Right lobe of liver (tissue), 6 donors: ENCODE measurements around the gene ANP32E. TPM values are rescaled to one million over a fixed set of nuclear protein-coding genes. Genes with fewer than 3 reads are reported as not detected.

Experiments
- ATAC-seq, 4 donors: fragments of 200-7000 bp; cut with Tn5 transposase; one replicate each; pipeline ENCODE4 v1.9.1; 2020; ENCODE audit warnings: mild to moderate bottlenecking in 4 of 4, moderate library complexity in 4 of 4
- DNase-seq, 3 donors: peaks; one replicate each; pipeline ENCODE4 v3.0.0-alpha.2; 2020
- H3K27ac ChIP-seq, 3 donors: fragments of 200-600 bp; one replicate each; pipeline ENCODE4 v1.8.0; 2022
- H3K27me3 ChIP-seq, 2 donors: fragments of 200-600 bp; one replicate each; pipeline ENCODE4 v1.8.0; 2022
- H3K36me3 ChIP-seq, 4 donors: fragments of 200-600 bp; sonication (generic) in 1 of 4; one replicate each; pipeline versions ENCODE4 v1.5.1 to v1.8.0; 2017 to 2022; ENCODE audit warnings: control low read depth in 1 of 4
- H3K4me1 ChIP-seq, 4 donors: fragments of 200-600 bp; sonication (generic) in 1 of 4; one replicate each; pipeline versions ENCODE4 v1.5.1 to v1.8.0; 2017 to 2022; ENCODE audit warnings: control low read depth in 1 of 4
- H3K4me3 ChIP-seq, 3 donors: fragments of 200-600 bp; one replicate each; pipeline ENCODE4 v1.8.0; 2022
- H3K9me3 ChIP-seq, 4 donors: fragments of 200-600 bp; sonication (generic) in 1 of 4; one replicate each; pipeline versions ENCODE4 v1.5.1 to v1.8.0; 2017 to 2022; ENCODE audit warnings: control low read depth in 1 of 4
- POLR2A ChIP-seq: fragments of 450-650 bp; IDR thresholded peaks from one replicate; pipeline ENCODE4 v1.6.1; 2017; ENCODE audit warnings: antibody characterized with exemption, mild to moderate bottlenecking
- WGBS: methylation state at CpG from one replicate; pipeline ENCODE4 v1.1.6; 2018; ENCODE audit warnings: low coverage, low lambda C conversion rate; ENCODE audit not compliant: insufficient coverage; ENCODE audit errors: missing lambda C conversion rate; 5-methylcytosine and 5-hydroxymethylcytosine counted together
- intact Hi-C, 2 donors: fragments of 100-400 bp; cut with DNase I; formaldehyde crosslinking; loops; one replicate each; pipeline versions ENCODE4 v1.11.2 to v1.14.1; 2022
- total RNA-seq, 6 experiments: library from RNA; depleted of rRNA in 2 of 6; stranded (reverse); fragments of >200 nt in 2 of 6; fragmentation: NEBNext Ultra II Directional in 3 of 6; extraction: Animal tissue kit (Norgen Biotek cat#: 25700) in 3 of 6; gene quantifications; one replicate each; pipeline versions ENCODE4 v1.1.0 to v1.2.4, GENCODE V29; 2016 to 2023
- TF ChIP-seq, protein P1 (sequence below), 4 donors: fragments of 200-600 bp in 3 of 4; fragments of 450-650 bp in 1 of 4; IDR thresholded peaks; one replicate each; pipeline versions ENCODE4 v1.5.1 to v1.8.0; 2016 to 2022; ENCODE audit warnings: antibody characterized with exemption in 4 of 4, mild to moderate bottlenecking in 2 of 4
- donor health status: DM: no; HTN: yes; CAD: no.
- donor health status: DM: no; HTN: no; CAD: no.
- donor health status: DM: no; HTN: no; CAD: no.
- donor health status: DM: no; HTN: yes; CAD: no.
- donor health status: DM: no; HTN: yes; CAD: no.

The ANP32E gene
- total RNA-seq, 6 experiments from 2014 or later: 9.3 to 16.3 (median 11.0) TPM

DNA sequence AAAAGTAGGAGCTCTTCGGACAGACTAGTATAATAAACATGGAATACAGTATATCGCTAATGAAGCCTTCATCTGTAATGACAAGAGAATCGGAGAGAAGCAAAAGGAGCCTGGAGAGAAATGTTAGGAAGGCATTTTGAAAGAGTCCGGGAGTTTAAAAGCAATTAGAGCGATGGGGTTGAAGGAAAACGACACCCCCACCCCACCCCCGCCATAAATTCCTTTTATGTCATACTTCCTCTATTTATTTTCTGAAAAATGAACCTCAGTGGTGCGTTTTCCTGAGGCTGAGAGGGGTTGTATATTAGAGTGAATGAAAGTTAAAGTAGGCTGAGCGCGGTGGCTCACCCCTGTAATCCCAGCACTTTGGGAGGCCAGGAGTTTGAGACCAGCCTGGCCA, 33.5 kb upstream of the ANP32E start:
- WGBS: 26% methylated on average over 10 of the region's 10 CpGs
- no peaks in the 10 kb centered on the region for H3K9me3 ChIP-seq
- peaks cover 0 to 12% (median 4%) of the 10 kb centered on the region in 4 donors for H3K4me1 ChIP-seq
- H3K27me3 ChIP-seq: no peaks in the 10 kb centered on the region
- no peak for TF ChIP-seq POLR2A
- TF ChIP-seq, protein P1, sequence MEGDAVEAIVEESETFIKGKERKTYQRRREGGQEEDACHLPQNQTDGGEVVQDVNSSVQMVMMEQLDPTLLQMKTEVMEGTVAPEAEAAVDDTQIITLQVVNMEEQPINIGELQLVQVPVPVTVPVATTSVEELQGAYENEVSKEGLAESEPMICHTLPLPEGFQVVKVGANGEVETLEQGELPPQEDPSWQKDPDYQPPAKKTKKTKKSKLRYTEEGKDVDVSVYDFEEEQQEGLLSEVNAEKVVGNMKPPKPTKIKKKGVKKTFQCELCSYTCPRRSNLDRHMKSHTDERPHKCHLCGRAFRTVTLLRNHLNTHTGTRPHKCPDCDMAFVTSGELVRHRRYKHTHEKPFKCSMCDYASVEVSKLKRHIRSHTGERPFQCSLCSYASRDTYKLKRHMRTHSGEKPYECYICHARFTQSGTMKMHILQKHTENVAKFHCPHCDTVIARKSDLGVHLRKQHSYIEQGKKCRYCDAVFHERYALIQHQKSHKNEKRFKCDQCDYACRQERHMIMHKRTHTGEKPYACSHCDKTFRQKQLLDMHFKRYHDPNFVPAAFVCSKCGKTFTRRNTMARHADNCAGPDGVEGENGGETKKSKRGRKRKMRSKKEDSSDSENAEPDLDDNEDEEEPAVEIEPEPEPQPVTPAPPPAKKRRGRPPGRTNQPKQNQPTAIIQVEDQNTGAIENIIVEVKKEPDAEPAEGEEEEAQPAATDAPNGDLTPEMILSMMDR (IDR thresholded peaks at IDR 0.05): no peak
- peaks cover 0 to 28% (median 8%) of the 10 kb centered on the region in 4 donors for H3K36me3 ChIP-seq
- H3K27ac ChIP-seq: peak overlapping the region; percentile 90 to 95 (median 91)
- peak overlapping the region; percentile 80 to 87 (median 83) for H3K4me3 ChIP-seq
- no peak for DNase-seq
- intact Hi-C loops: no loop called here
- ATAC-seq: no peak

DNA sequence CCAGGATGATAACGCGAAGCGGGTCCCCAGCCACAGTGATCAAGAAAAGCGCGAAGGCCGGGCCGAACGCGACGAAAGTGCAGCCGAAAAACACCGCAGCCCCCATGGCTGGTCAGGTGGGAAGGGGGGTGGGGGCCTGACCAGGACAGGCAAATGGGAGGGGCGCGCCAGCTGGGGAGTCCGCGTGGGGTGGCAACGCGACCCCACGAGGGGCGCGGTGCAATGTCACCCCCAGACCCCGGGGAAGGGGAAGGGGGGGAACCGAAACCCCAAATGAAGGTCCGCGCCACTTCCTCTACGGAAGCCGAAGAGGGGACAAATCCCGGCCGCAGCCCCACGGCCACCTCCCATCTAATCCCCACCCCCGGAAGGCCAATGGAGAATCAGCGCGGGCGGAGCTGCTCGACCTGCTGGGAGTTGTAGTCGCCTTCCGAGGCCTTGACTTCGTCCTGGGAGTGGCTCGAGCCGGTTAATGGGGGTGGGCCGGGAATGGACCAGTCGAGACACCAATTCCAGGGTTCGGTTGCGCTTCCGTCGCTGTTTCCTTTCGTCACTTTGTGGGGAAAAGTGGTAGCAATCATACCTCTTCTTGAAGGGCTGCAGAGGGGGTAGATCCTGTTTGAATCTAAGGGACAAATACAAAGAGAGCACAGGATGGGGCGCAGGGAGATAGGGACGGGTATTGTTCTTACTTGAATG, 32.9 kb upstream of the ANP32E start, which contains the start of gene APH1A:
Gene APH1A, minus strand, starts transcription at position 312 of the 699 bp plus-strand sequence. Its CDS starts 206 bp downstream, at position 106.
- peak; percentile 66 for TF ChIP-seq POLR2A
- TF ChIP-seq, protein P1 (IDR thresholded peaks at IDR 0.05): no peak
- peak; percentile 97 to 99 (median 99) for DNase-seq
- H3K9me3 ChIP-seq: no peaks in the 10 kb centered on the region
- peak; percentile 97 to 99 (median 98) for ATAC-seq
- peak within 1 kb of the TSS; percentile 80 to 87 (median 83) for H3K4me3 ChIP-seq
- peaks cover 0 to 31% (median 8%) of the 10 kb centered on the region in 4 donors for H3K36me3 ChIP-seq
- peaks cover 0 to 12% (median 4%) of the 10 kb centered on the region in 4 donors for H3K4me1 ChIP-seq
- WGBS: under 1% methylated on average over 37 of the region's 49 CpGs
- no peaks in the 10 kb centered on the region for H3K27me3 ChIP-seq
- intact Hi-C loops: no loop called here
- H3K27ac ChIP-seq: peak within 1 kb of the TSS; percentile 90 to 95 (median 91)

DNA sequence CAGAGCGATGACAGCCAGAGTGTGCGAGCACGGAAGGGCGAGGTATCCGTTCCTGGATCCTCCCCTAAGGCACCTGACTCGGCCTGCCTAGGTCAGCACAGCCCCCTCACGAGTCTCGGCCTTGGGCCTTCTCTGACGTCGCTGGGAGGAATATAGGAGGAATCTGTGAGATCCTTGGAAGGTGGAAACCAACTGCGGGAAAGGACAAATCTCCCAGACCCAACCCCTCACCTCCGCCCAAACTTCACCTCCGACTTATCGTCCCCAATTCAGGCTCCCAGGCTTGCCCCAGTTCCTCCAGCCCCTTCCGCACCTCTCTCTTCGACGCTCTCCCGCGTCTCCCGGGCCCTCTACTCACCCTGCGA, 32.4 kb upstream of the ANP32E start:
- WGBS: 2% methylated on average over 17 of the region's 21 CpGs
- intact Hi-C loops: no loop called here
- Histone ChIP-seq H3K27me3 (no peaks in the 10 kb centered on the region), H3K4me3 (peak overlapping the region; percentile 80 to 87 (median 83)), H3K9me3 (no peaks in the 10 kb centered on the region), H3K27ac (peak overlapping the region; percentile 90 to 95 (median 91)), H3K36me3 (peaks cover 0 to 31% (median 8%) of the 10 kb centered on the region in 4 donors), H3K4me1 (peaks cover 0 to 12% (median 4%) of the 10 kb centered on the region in 4 donors)
- TF ChIP-seq, protein P1 (IDR thresholded peaks at IDR 0.05): no peak
- TF ChIP-seq POLR2A: no peak
- peak; percentile 50 to 66 (median 57) for DNase-seq
- peak; percentile 45 to 57 (median 54) for ATAC-seq

DNA sequence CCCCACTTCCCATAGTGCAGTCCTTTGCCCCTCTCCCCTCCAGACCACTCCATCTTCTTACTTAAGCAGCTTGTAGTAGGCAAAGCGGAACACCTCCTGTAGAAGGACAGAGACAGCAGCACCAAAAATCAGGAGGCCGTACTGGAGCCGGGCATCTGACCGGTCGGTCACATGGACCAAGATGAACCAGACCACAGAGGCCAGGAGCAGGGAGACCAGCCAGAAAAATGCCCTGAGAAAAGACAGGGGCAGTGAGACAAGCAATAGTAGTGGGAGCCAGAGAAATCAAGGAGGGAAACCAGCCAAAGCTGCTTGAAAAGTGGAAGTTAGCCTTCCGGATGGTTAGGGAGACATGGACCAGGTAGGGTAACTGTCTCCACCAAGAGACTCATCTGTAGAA, 32.0 kb upstream of the ANP32E start:
- Histone ChIP-seq H3K27ac (peak overlapping the region; percentile 90 to 95 (median 91)), H3K4me3 (peak overlapping the region; percentile 80 to 87 (median 83)), H3K27me3 (no peaks in the 10 kb centered on the region), H3K9me3 (no peaks in the 10 kb centered on the region), H3K4me1 (peaks cover 0 to 12% (median 4%) of the 10 kb centered on the region in 4 donors), H3K36me3 (peaks cover 0 to 31% (median 8%) of the 10 kb centered on the region in 4 donors)
- peak in 1 of 4 donors; percentile 1 for ATAC-seq
- TF ChIP-seq POLR2A: no peak
- TF ChIP-seq, protein P1 (IDR thresholded peaks at IDR 0.05): no peak
- intact Hi-C loops: no loop called here
- peak in 1 of 3 donors; percentile 52 for DNase-seq
- 15% methylated on average over 6 of the region's 6 CpGs for WGBS
